ENCODE measurements around the gene CRLF2. TPM values are rescaled to one million over a fixed set of nuclear protein-coding genes. Genes with fewer than 3 reads are reported as not detected.

Gene CRLF2
- total RNA-seq, 1 donor from 2014 or later = 1.3 TPM

- TF ChIP-seq, protein P1, sequence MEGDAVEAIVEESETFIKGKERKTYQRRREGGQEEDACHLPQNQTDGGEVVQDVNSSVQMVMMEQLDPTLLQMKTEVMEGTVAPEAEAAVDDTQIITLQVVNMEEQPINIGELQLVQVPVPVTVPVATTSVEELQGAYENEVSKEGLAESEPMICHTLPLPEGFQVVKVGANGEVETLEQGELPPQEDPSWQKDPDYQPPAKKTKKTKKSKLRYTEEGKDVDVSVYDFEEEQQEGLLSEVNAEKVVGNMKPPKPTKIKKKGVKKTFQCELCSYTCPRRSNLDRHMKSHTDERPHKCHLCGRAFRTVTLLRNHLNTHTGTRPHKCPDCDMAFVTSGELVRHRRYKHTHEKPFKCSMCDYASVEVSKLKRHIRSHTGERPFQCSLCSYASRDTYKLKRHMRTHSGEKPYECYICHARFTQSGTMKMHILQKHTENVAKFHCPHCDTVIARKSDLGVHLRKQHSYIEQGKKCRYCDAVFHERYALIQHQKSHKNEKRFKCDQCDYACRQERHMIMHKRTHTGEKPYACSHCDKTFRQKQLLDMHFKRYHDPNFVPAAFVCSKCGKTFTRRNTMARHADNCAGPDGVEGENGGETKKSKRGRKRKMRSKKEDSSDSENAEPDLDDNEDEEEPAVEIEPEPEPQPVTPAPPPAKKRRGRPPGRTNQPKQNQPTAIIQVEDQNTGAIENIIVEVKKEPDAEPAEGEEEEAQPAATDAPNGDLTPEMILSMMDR (IDR thresholded peaks at IDR 0.05) = no peak
- intact Hi-C loops (cut with DNase I) = no loop called here
- ATAC-seq = no peak
Observed at GRCh38 chrX:1221296-1221845, 8.9 kb upstream of the CRLF2 start.

GRCh38 chrX:1218286-1218685 is 5.8 kb upstream of the CRLF2 start:
- DNase-seq (no peak), ATAC-seq (no peak)
- TF ChIP-seq, protein P1 (IDR thresholded peaks at IDR 0.05) = no peak
- Histone ChIP-seq H3K4me1 (no peaks in the 10 kb centered on the region), H3K36me3 (no peaks in the 10 kb centered on the region), H3K27me3 (ENCODE audit: low read depth) (no peaks in the 10 kb centered on the region), H3K27ac (no peak overlapping the region), H3K9me3 (peaks cover 4% of the 10 kb centered on the region), H3K4me3 (no peak overlapping the region)
- intact Hi-C loops (cut with DNase I) = no loop called here

More at GRCh38 chrX:1221296-1221845, 8.9 kb upstream of the CRLF2 start:
- Histone ChIP-seq H3K27ac (no peak overlapping the region), H3K9me3 (peaks cover 11% of the 10 kb centered on the region), H3K4me1 (no peaks in the 10 kb centered on the region), H3K4me3 (no peak overlapping the region), H3K36me3 (no peaks in the 10 kb centered on the region), H3K27me3 (ENCODE audit: low read depth) (no peaks in the 10 kb centered on the region)
- no peak for DNase-seq

DNA sequence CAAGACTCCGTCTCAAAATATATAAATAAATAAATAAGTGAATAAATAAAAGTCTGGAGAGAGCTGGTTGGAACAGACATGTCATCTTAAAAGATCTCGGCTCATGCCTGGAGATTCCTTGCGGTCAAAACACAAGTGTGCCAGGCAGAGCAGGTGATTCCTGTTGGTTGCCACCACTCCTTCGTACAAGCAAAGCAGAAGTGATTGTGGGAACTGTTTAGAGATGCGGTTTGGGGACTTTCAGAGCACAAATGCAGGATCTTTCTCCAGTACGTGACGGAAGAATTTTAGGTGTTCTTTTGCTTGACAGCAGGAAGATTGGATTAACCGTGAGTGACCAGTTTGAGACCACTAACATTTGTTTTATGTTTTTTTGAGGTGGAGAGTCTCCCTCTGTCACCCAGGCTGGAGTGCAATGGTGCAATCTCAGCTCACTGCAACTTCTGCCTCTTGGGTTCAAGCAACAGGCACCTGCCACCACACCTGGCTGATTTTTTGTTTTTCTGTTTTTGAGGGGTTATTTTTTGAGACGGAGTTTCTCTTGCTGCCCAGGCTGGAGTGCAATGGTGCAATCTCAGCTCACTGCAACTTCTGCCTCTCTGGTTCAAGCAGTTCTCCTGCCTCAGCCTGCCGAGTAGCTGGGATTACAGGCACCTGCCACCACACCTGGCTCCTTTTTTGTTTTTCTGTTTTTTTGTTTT is 2.8 kb upstream of the CRLF2 start:
- intact Hi-C loops (cut with DNase I) = no loop called here
- TF ChIP-seq, protein P1 (IDR thresholded peaks at IDR 0.05) = no peak
- no peak overlapping the region for H3K27ac ChIP-seq
- no peaks in the 10 kb centered on the region for H3K4me1 ChIP-seq
- H3K27me3 ChIP-seq (ENCODE audit: low read depth) = no peaks in the 10 kb centered on the region
- no peaks in the 10 kb centered on the region for H3K36me3 ChIP-seq
- no peaks in the 10 kb centered on the region for H3K9me3 ChIP-seq
- H3K4me3 ChIP-seq = no peak overlapping the region
- DNase-seq = no peak
- ATAC-seq = peak in 1 of 2 donors; percentile 29

GRCh38 chrX:1213971-1214370 is 1.5 kb upstream of the CRLF2 start:
- TF ChIP-seq, protein P1 (IDR thresholded peaks at IDR 0.05) = no peak
- DNase-seq (no peak), ATAC-seq (no peak)
- no peaks in the 10 kb centered on the region for H3K4me1 ChIP-seq
- H3K36me3 ChIP-seq = no peaks in the 10 kb centered on the region
- intact Hi-C loops (cut with DNase I) = no loop called here
- no peak overlapping the region for H3K4me3 ChIP-seq
- no peak overlapping the region for H3K27ac ChIP-seq
- H3K27me3 ChIP-seq (ENCODE audit: low read depth) = no peaks in the 10 kb centered on the region
- H3K9me3 ChIP-seq = no peaks in the 10 kb centered on the region

- Histone ChIP-seq H3K27me3 (ENCODE audit: low read depth) (no peaks in the 10 kb centered on the region), H3K27ac (no peak overlapping the region), H3K4me1 (peaks cover under 1% of the 10 kb centered on the region), H3K4me3 (no peak overlapping the region), H3K36me3 (no peaks in the 10 kb centered on the region), H3K9me3 (no peaks in the 10 kb centered on the region)
- TF ChIP-seq, protein P1 (IDR thresholded peaks at IDR 0.05) = no peak
- intact Hi-C loops (cut with DNase I) = no loop called here
- DNase-seq (no peak), ATAC-seq (no peak)
Observed at GRCh38 chrX:1210844-1211243, 1.6 kb downstream of the CRLF2 start.

All from lower lobe of right lung (tissue), 2 donors.